Osteoblast (primary cell): ENCODE results near the gene SHROOM3. TPM values are rescaled to one million over a fixed set of nuclear protein-coding genes. Genes with fewer than 3 reads are reported as not detected.

Experiments
- DNase-seq: peaks from one replicate; pipeline ENCODE4 v3.0.0; 2011; ENCODE audit warnings: low spot score, mixed read lengths; ENCODE audit not compliant: insufficient read length; ENCODE audit errors: missing footprints
- H2AFZ ChIP-seq: 2 replicates; pipeline ENCODE4 v1.6.0; 2011; ENCODE audit warnings: mild to moderate bottlenecking, low read length
- H3K27ac ChIP-seq: 2 replicates; pipeline ENCODE4 v1.5.1; 2011; ENCODE audit warnings: mild to moderate bottlenecking, low read depth, low read length, moderate library complexity
- H3K27me3 ChIP-seq: 2 replicates; pipeline ENCODE4 v1.6.0; 2012; ENCODE audit warnings: mild to moderate bottlenecking, control low read depth, inconsistent platforms, low read length, moderate library complexity; ENCODE audit not compliant: insufficient read depth
- H3K36me3 ChIP-seq: 2 replicates; pipeline ENCODE4 v1.5.1; 2011; ENCODE audit warnings: mild to moderate bottlenecking, low read length, control low read depth, moderate library complexity; ENCODE audit not compliant: insufficient read depth
- H3K4me1 ChIP-seq: 2 replicates; pipeline ENCODE4 v1.5.1; 2011; ENCODE audit warnings: mild to moderate bottlenecking, low read length, control low read depth, moderate library complexity; ENCODE audit not compliant: insufficient read depth
- H3K4me2 ChIP-seq: 2 replicates; pipeline ENCODE4 v1.6.0; 2011; ENCODE audit warnings: mild to moderate bottlenecking, low read length; ENCODE audit not compliant: insufficient read depth
- H3K4me3 ChIP-seq: fragments of 200-600 bp; sonication (generic); 3 replicates; pipeline ENCODE4 v1.5.1; 2012; ENCODE audit warnings: mild to moderate bottlenecking, low read length, inconsistent platforms; ENCODE audit not compliant: insufficient read depth
- H3K79me2 ChIP-seq: 2 replicates; pipeline ENCODE4 v1.6.0; 2012; ENCODE audit warnings: mild to moderate bottlenecking, low read length, control low read depth, inconsistent platforms; ENCODE audit not compliant: insufficient read depth
- H3K9me3 ChIP-seq: 2 replicates; pipeline ENCODE4 v1.5.1; 2011; ENCODE audit warnings: low read depth, low read length, control low read depth
- H4K20me1 ChIP-seq: 2 replicates; pipeline ENCODE4 v1.6.0; 2012; ENCODE audit warnings: mild to moderate bottlenecking, low read length, control low read depth; ENCODE audit not compliant: insufficient read depth
- total RNA-seq: library from RNA; depleted of rRNA; stranded (reverse); fragments of >200 nt; gene quantifications from 2 replicates; pipeline ENCODE4 v1.2.3, GENCODE V29; 2012
- TF ChIP-seq, protein P1 (sequence below): IDR thresholded peaks from 2 replicates; pipeline ENCODE4 v1.5.1; 2011; ENCODE audit warnings: mild to moderate bottlenecking, low read depth, low read length, moderate library complexity; ENCODE audit errors: extremely low read depth

The SHROOM3 gene
- total RNA-seq, 1 donor = 9.8 TPM

DNA sequence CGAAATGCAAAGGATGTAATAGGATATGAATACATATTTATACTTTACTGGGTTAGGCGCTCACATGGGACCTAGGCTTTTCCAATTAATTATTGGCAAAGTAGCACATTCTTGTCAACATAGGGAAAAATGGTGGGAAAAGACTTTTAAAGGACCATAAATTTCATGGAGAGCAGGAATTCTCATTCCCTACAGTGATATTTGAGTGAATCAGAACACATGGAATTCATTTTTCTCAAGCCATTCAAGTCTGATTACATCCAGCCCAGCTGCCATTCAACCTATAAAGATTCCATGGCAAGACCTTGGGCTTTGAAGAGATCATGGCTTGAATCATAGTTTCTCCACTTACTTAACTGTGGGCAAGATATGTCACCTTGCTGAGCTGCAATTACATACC is 312.5 kb downstream of the SHROOM3 start:
- no peak overlapping the region for H3K4me2 ChIP-seq
- DNase-seq = no peak
- no peaks in the 10 kb centered on the region for H3K36me3 ChIP-seq
- H3K27me3 ChIP-seq = no peaks in the 10 kb centered on the region
- peaks cover 44% of the 10 kb centered on the region for H3K4me1 ChIP-seq
- H3K27ac ChIP-seq = peak overlapping the region; percentile 53
- TF ChIP-seq, protein P1, sequence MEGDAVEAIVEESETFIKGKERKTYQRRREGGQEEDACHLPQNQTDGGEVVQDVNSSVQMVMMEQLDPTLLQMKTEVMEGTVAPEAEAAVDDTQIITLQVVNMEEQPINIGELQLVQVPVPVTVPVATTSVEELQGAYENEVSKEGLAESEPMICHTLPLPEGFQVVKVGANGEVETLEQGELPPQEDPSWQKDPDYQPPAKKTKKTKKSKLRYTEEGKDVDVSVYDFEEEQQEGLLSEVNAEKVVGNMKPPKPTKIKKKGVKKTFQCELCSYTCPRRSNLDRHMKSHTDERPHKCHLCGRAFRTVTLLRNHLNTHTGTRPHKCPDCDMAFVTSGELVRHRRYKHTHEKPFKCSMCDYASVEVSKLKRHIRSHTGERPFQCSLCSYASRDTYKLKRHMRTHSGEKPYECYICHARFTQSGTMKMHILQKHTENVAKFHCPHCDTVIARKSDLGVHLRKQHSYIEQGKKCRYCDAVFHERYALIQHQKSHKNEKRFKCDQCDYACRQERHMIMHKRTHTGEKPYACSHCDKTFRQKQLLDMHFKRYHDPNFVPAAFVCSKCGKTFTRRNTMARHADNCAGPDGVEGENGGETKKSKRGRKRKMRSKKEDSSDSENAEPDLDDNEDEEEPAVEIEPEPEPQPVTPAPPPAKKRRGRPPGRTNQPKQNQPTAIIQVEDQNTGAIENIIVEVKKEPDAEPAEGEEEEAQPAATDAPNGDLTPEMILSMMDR = no peak
- peaks cover 5% of the 10 kb centered on the region for H3K79me2 ChIP-seq
- no peak overlapping the region for H3K4me3 ChIP-seq
- no peaks in the 10 kb centered on the region for H4K20me1 ChIP-seq
- H3K9me3 ChIP-seq = no peaks in the 10 kb centered on the region
- H2AFZ ChIP-seq = no peak overlapping the region

DNA sequence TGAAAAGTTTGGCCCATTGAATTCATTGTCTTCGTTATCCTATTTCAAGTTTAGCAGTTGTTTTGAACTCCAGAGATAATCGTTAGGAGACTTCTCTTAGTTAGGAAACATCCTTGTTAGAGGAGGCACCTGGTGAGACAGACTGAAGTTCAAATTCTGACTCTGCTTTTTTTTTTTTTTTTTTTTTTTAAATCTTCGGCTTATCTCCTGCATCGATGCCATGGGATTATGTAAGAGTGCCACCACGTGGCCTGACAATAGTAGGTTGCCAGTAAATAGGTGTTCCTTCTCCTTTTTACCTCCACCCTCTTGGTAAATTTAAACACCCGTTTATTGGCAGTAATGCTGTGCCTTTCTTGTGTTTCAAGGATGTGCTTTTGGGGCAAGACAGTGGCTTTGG is 313.6 kb downstream of the SHROOM3 start:
- no peaks in the 10 kb centered on the region for H3K36me3 ChIP-seq
- peaks cover 3% of the 10 kb centered on the region for H3K79me2 ChIP-seq
- H3K4me1 ChIP-seq = peaks cover 48% of the 10 kb centered on the region
- no peak overlapping the region for H3K4me3 ChIP-seq
- DNase-seq = no peak
- TF ChIP-seq, protein P1 = peak; percentile 35
- H3K27ac ChIP-seq = no peak overlapping the region
- no peaks in the 10 kb centered on the region for H4K20me1 ChIP-seq
- no peak overlapping the region for H3K4me2 ChIP-seq
- H3K27me3 ChIP-seq = no peaks in the 10 kb centered on the region
- H3K9me3 ChIP-seq = no peaks in the 10 kb centered on the region
- no peak overlapping the region for H2AFZ ChIP-seq

DNA sequence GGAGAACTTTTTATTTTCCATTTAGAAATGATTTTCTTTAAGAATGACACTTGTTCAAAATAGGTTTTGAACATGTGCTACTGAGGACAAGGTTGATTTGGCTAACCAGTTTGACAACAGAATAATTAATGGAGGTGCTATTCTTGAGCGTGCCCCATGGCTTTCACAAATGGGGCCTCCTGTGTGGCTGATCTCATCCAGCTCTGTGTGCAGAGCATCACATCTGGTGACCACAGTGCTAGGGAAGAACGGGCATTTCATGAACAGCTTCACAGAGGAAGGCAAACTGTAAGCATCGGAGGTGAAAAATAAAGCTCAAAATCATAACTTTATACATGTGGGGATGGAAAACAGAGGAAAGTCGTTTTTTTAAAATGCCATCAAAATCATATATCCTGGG is 314.3 kb downstream of the SHROOM3 start:
- Histone ChIP-seq H3K4me2 (no peak overlapping the region), H3K27me3 (no peaks in the 10 kb centered on the region), H3K27ac (no peak overlapping the region), H3K36me3 (no peaks in the 10 kb centered on the region), H3K4me3 (no peak overlapping the region), H3K4me1 (peaks cover 49% of the 10 kb centered on the region), H3K9me3 (no peaks in the 10 kb centered on the region), H2AFZ (no peak overlapping the region), H4K20me1 (no peaks in the 10 kb centered on the region), H3K79me2 (peaks cover 3% of the 10 kb centered on the region)
- no peak for DNase-seq
- TF ChIP-seq, protein P1 = no peak

DNA sequence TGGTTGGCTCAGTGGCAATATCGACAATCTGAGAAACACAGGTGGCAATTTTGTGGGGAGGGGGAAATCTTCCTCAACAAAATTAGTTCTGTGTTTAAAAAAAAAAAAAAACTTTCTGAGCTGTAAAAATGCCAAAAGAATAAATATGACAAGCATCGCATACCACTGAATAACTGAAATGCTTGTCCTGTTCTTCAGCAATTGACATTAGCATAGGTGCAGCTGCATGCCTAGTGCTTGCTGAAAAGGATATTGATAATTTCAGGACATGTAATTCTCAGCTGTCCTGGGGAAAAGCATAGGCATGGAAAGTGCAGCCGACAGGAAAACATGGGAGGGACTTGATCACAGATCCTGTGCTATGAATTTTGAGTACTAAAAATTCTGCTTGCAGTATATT is 315.7 kb downstream of the SHROOM3 start:
- no peaks in the 10 kb centered on the region for H3K27me3 ChIP-seq
- TF ChIP-seq, protein P1 = no peak
- peaks cover 3% of the 10 kb centered on the region for H3K79me2 ChIP-seq
- H3K27ac ChIP-seq = no peak overlapping the region
- H3K4me2 ChIP-seq = no peak overlapping the region
- H3K4me3 ChIP-seq = no peak overlapping the region
- no peaks in the 10 kb centered on the region for H4K20me1 ChIP-seq
- no peak for DNase-seq
- H3K9me3 ChIP-seq = no peaks in the 10 kb centered on the region
- no peaks in the 10 kb centered on the region for H3K36me3 ChIP-seq
- H2AFZ ChIP-seq = no peak overlapping the region
- peaks cover 45% of the 10 kb centered on the region for H3K4me1 ChIP-seq
